NCI-H146 treated with DMSO at 0.1 percent for 48 hours (cell line): ENCODE results near the gene SMAD2.
"Not testable (repeated sequence)": the region's sequence is repeated elsewhere in the genome, so short reads cannot be mapped to it uniquely, and the experiment has no call there.

Source experiments
- DNase-seq: peaks from one replicate; lab custom pipeline; 2025; ENCODE audit not compliant: unreplicated experiment; lab: John Stamatoyannopoulos, UW

SMAD2 gene

DNA sequence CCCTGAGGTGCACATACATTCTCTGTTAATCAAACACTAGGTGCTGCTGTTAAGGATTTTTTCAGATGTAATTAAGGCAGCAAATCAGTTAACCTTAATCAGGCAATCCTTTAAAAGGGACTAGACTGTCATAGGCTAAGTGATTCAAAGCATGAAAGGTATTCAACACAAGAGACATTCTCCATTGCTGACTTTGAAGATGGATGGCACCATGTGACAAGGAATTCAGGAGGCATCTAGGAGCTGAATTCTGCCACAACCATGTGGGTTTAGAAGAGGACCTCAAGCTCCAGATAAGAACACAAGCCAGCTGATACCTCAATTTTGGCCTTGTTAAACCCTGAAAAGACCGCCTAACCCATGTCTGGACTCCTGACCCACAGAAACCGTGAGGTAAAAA is 84.0 kb downstream of the SMAD2 start:
- no peak for DNase-seq

DNA sequence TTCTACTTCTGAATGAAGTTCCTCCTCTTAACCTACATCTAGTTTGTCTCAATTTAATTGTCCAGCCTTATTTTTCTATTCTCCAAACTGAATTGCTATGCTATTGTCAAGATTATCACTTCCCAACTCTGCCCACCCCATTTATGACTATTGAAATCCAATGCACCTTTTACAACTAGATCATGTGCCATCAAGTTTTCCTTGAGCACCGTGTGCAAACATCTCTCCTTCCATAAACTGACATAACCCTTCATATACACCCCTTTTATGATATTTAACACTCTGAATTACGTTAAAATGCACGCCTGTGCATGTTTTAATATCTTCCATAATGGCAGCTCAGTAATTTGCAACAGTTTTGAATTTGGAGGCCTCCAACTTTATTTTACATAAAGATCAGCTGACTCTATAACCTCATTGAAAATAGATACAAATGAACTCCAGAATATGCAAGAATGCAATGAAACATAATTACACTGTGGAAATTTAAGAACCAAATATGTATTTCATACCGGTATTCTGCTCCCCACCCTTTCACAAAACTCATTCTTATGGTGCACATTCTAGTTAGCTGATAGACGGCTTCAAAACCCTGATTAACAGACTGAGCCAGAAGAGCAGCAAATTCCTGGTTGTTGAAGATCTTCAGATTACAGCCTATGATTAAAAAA is 85.5 kb downstream of the SMAD2 start:
- DNase-seq: no peak

DNA sequence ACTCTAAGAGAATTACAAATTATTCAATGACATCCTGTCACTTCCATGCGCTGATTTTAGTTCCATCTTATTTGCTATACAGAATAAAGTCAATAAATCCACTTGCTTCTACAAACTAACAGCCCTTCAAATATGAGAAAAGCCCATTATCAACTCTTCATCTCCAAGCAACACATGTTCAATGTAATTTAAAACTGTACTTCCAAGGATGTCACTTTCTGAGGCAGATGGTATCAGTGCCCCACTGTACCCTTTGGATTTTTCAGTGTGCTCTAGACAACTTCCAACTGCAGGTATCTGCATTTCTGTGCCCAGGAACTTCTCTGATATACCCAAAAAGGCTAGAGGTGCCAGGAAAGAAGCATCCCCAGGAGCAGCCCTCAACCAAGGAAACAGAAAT is 87.6 kb downstream of the SMAD2 start:
- no peak for DNase-seq

DNA sequence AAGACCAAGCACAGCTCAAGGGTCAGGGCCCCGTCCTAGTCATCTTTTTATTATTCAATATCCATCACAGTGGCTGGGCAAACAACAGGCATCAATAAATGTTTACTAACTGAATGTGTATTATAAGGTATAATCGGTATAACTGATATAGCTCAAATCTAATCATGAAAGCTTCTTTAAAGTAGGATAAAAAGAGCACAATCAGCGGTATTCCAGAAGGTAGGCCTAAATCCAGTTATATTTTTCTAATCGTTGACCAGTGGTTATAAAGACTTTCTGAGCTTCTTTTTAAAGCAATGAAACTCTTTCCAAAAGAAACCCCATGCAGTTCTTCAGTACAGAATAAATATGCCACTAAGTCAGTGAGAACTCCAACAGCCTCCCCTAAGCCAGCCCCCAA is 92.1 kb downstream of the SMAD2 start:
- no peak for DNase-seq

- DNase-seq: no peak
Observed at GRCh38 chr18:47832348-47832747, 98.1 kb downstream of the SMAD2 start.

DNA sequence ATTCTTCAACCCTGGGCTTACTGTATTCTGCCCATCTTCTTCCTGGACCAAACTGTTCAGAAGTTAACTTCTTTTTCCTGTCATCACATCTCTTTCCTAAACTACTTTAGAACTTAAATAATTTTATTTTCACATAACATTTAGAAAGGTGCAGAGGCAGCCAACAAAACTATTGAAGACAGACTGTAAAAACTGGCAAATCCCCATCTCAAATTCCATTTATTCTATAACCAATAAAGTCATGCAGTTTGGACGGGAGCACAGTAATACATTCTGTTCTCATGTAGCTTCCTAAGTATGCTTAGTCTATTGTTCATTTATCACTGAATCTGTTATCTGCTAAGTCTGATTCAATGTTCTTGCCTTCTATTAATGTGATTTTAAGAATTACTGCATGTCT is 99.1 kb downstream of the SMAD2 start:
- DNase-seq: no peak

DNA sequence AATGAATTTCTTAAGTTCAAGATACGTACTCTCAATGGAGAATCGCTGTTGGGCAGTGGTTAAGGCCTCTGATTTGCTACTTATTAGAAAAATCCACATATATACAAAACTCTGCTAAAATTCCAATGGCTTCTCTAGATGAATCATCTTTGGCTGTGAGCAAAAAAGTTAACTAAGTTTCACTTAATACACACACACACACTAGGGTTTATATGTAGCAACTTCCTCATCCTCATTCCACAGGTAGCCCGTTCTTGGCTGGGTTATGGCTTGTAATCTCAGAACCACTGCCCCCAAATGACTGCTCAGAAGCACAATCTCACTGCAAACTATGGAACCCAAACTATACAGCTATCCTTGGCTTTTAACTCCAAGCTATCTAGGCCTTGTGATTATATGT is 99.7 kb downstream of the SMAD2 start:
- no peak for DNase-seq

DNA sequence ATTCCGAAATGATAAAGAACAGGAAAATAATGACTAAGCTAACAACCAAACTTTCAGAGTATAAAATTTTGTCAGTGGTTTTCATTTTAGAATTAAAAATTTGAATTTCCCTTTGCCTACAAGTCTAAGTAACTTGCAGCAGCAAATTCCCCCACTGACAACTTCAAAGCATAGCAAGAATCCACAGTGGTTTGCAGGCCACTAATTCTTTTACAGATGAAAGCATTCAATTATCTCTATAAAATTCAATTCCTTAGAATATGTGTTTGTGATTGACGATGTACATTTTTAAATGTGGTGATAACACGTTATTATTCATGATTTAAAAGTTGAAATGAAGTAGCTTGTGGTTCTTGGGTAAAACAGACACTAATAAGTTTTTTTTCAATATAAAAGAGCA is 100.6 kb downstream of the SMAD2 start:
- no peak for DNase-seq

DNA sequence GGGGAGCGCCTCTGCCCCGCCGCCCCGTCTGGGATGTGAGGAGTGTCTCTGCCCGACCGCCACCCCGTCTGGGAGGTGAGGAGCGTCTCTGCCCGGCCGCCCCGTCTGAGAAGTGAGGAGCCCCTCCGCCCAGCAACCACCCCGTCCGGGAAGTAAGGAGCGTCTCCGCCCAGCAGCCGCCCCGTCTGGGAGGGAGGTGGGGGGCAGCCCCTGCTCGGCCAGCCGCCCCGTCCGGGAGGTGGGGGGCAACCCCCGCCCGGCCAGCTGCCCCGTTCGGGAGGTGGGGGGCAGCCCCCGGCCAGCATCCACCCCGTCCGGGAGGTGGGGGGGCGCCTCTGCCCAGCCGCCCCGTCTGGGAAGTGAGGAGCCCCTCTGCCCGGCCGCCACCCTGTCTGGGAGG is 102.4 kb downstream of the SMAD2 start:
- not testable (repeated sequence) for DNase-seq

DNA sequence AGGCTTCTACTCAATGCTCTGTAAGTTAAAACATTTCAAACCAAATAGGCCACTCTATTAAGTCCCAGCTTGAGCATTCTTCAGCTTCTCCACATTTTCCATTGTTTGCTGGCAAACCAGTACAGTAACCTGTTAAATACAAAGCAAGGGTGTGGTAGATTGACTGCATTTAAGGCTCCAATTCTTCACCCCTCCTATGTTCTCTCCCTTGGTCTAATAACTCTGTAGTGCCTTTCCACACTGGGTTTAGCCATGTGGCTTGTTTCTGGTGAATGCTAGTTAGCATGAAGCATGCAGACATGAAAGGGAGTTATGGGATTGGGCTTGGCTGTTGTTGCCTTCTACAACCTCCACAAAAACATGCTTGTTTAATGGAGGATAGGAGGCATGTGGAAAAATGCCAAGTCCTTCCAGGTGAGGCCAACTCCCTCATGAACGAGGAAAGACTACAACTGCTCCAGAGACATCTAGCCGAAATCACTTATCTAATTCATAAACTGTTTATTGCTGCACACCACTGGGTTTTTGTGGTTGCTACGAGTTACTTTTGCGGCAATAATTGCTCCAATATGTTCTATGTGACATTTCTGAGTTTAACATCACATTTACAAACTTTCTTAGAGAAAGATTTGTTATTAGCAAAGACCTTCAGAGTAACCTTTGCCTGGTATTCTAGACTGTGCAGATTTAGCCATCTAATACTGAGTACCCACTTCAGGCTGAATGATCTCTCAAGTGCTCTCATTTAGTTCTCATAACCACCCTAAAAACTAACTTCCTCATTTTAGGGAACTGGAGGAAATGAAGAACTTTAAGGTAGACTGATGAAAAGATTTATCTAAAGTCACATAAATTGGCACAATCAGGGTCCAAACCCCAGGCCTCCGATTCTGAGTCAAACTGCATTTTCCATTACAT is 104.0 kb downstream of the SMAD2 start:
- DNase-seq: no peak

DNA sequence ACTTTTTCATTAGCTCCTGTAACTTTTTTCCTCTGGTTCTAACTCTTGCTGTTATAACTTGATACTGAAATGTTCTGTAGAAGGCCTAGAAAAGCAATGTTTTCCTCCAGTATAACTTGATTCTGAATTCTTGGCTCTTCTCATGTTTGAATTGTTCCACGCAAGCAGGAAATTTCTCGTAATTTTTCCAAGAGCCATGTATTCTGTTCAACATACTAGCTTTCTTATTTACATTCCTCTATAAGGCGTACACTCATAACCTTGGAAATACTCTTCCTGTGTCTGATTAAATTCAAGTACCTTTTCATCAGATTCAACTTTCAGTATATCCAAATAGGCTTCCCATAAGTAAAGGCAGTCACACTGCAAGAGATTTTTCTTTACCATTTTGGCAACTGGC is 109.1 kb downstream of the SMAD2 start:
- no peak for DNase-seq

DNA sequence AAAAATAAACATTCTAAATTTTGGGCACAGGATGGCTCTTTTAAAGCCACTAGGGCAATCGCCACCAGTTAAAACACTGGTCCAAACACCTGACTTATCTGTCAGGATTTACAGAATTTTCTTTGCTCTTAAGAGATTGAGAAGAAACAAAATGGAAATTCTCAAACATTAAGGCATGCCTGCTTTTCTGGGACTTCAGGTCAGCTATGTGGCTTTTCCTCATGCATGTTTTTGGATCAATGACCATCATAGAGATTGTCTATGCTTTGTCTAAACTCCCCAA is 112.7 kb downstream of the SMAD2 start:
- no peak for DNase-seq

DNA sequence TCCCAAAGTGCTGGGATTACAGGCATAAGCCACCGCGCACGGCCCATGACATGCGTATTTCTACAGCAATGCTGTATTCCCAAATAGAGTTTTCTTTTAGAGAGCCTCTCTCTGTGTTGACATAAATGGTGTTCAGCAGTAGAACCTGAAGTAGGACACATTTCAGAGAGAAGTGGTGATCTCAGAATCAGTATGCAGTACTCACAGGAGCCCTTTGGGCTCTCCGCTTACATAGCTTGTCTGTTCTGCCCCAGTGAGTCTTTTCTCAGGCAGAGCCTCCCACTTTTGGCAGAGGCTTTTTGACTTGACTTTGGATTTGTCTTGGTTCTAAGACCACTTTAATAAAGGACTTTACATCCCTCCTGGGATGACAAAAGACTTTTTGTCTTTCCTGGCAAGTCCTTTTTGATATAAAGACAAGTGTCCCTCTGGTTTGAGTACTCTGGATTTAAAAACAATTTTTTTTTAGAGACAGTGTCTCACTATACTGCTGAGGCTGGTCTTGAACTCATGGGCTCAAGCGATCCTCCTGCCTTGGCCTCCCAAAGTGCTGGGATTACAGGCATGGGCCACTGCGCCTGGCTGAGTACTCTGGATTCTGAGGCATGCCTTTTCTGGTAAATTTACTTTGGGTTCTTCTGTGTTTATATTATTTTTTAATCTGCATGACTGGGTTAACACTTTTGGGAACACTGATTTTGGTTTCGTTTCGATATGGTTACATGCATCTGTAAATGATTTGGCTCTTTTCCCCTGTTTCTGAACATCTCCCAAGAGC is 113.3 kb downstream of the SMAD2 start:
- DNase-seq: no peak

DNA sequence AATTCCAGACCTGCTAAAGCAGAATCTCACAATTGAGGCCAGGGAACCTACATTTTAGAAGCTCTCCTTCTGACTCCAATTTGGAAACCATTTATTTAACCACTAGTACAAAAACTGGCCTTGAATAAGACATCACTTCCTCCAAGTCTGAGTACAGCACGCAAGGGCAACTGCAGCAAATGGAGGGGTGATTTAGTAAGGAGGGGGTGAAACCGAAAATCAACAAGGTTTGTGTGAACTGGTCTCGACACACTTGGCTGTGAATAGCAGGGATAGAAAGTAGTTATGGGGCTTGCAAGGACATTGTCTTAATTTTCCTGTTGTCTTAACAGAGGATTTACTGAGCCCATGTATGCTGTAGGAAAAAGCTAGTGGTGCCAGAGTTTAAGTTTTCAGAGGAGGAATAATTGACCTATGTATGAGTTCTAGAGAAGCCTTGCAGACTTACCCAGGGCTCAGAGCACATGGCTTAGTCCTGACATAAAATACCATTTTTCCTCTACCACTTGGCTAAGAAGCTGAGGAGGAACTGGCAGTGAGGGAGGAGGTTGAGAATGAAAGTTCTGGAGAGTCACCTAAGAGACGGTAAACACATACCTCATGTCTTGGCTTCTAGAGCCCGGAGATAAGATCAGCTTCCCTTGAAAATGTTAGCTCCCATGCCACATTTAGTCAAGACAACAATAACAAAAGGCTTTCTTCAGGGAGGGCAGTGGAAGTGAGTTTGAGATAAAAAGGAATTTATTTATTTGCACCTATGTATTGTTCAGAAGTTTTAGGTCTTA is 114.8 kb downstream of the SMAD2 start:
- no peak for DNase-seq

DNA sequence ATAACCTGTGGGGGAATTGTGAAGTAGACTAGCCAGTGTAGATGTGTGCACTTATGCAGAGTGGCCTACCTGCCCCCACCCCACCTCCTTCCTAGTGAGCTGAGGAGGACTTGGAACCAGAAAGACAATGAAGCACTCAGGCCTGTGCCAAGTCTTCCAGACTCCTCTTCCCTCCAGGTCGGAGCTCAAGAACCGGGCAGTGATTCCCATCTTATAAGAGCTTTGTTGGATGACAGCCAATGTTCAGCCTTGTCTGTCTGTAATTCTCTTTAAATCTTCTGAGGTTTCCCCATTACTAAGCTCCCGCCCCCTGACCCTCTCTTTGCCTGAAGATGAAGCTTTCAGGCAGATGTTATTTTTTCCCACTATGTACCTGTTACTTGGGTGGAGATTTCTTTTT is 121.0 kb downstream of the SMAD2 start:
- DNase-seq: no peak

GRCh38 chr18:47802802-47803201 is 127.7 kb downstream of the SMAD2 start:
- DNase-seq: no peak

DNA sequence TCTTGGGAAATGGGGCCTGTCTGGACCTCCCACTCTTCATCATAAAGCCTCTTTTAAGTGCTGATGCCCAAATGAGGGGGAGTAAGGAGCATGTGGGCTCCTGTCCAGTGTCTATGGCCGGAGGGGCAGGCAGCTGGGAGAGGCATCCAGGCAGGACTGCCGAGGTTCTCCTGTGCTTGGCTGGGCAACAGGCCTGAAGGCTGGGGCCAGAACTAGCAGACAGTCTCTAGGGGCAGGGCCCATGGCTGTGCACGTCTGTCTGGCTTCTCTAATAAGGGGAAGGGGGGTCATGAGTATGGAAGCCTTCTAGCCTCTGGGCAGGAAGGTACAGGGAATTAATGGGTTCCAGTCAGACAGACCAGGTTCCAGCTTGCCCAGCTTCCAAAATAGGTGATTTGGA is 128.6 kb downstream of the SMAD2 start:
- DNase-seq: no peak

DNA sequence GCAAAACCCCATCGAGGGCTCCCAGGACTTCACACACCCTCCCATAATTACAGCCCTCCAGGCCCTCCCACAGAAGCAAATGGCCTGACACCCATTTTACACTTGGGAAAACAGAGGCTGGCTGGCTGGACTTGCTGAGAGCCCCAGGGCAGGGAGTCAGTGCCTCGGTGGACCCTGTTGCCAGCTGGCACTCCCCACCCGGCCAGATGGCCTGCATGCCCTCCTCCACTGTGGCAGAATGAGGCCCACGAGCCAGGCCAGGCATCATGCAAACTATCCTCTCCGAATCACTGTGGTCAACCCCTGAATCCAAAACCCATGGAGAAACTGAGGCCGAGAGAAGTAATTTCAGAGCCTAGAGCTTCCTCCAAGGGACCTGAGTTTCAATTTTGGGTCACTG is 129.7 kb downstream of the SMAD2 start:
- DNase-seq: no peak

GRCh38 chr18:47800248-47800647 is 130.2 kb downstream of the SMAD2 start:
- DNase-seq: no peak

GRCh38 chr18:47799376-47799775 is 131.1 kb downstream of the SMAD2 start:
- no peak for DNase-seq

DNA sequence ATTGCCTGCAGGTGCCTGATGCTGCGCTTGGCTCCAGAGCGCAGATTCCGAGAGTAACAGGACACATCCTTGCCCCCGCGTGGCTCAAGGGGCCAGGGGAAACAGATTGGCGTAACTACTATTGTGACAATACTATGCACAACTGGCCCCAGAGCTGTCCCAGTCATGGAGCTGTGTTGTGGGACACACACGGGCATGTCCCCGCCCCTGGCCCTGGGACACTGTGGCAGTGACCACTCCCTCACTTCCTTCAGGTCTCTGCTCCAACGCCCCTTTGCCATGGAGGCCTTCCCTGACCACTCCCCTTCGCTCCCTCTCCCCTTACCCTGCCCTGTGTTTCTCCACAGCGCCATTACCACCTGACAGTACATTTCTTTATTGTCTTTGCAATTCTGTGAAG is 132.1 kb downstream of the SMAD2 start:
- DNase-seq: no peak
